ENCODE measurements around the gene UCK2. TPM values are rescaled to one million over a fixed set of nuclear protein-coding genes. Genes with fewer than 3 reads are reported as not detected.

The UCK2 gene
- total RNA-seq, 1 donor = 61.7 TPM

DNA sequence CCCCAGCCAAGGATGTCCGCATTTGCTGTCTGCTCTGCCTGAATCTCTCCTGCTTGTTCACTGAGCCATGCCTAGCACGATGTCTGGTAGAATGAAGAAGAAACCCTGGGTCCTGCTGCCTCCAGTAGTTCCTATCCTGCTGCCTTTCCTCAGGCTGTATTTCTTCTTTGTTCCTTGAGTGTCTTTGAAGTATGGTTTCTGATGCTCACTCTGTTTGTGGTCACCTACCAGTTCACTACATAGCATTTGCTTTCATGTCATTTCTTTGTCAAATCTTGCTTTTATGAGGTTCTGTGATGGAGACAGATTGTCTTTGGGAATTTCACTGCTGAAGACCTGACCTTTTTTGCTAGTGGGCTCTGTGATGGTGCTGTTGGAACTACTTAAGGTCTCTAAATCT is 5.9 kb downstream of the UCK2 start:
- TF ChIP-seq CTCF (IDR thresholded peaks at IDR 0.05; ENCODE audit: insufficient read depth, low read length) = no peak
- H3K4me3 ChIP-seq (ENCODE audit: low read depth, low read length) = no peak overlapping the region
- no peak for DNase-seq (ENCODE audit: low read depth)

DNA sequence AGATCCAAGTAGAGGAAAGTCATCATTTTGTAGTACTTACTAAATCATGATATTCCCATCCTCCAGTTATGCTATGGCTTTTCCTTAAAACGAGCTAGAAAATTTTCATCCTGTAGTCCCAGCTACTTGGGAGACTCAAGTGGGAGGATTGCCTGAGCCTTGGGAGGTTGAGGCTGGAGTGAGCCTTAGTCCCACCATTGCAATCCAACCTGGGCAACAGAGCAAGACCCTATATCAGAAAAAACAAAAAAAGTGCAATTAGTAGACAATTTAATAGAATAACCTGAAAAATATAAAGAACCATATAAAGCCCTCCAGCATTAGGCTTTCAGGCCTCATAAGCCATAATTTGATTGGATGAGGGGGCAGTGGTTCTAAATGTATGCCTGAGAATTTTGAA is 6.8 kb downstream of the UCK2 start:
- TF ChIP-seq CTCF (IDR thresholded peaks at IDR 0.05; ENCODE audit: insufficient read depth, low read length) = no peak
- no peak overlapping the region for H3K4me3 ChIP-seq (ENCODE audit: low read depth, low read length)
- DNase-seq (ENCODE audit: low read depth) = no peak

- H3K4me3 ChIP-seq (ENCODE audit: low read depth, low read length) = no peak overlapping the region
- no peak for TF ChIP-seq CTCF (IDR thresholded peaks at IDR 0.05; ENCODE audit: insufficient read depth, low read length)
- no peak for DNase-seq (ENCODE audit: low read depth)
These were observed 7.5 kb downstream of the UCK2 start for GRCh38 chr1:165834881-165835280.

DNA sequence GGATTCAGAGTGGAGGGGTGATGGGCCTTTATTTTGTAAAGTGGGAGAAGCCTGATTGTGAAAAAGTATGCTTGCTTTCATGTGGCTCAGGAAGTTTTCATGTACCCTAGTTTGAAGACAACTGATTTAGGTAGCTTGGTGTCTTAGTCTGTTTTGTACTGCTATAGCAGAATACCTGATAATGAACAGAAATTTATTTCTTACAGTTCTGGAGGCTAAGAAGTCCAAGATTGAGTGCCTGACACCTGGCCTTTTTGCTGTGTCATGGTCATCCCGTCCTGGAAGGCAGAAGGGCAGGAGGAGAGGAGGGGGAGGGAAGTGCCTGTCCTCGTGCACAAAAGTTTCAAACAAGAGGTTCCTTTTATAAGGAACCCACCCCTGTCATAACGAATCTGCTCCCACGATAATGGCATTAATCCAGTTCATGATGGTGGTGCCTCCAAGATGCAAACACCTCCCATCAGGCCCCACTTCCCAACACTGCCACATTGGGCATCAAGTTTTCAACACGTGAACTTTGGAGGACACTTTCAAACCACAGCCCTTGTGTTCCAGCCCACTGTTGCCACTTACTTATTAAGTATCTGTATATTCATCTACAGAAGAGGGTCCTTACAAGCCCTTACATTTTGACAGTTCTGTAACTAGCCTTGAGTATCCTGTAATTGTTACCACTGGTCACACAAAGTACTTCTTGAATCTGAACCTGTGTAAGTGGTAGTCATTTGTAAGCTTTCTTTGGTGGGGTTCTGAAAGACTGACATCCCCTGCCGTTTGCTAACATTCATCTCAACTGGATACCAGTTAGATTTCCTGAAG is 9.5 kb downstream of the UCK2 start:
- H3K4me3 ChIP-seq (ENCODE audit: low read depth, low read length) = no peak overlapping the region
- DNase-seq (ENCODE audit: low read depth) = no peak
- no peak for TF ChIP-seq CTCF (IDR thresholded peaks at IDR 0.05; ENCODE audit: insufficient read depth, low read length)

DNA sequence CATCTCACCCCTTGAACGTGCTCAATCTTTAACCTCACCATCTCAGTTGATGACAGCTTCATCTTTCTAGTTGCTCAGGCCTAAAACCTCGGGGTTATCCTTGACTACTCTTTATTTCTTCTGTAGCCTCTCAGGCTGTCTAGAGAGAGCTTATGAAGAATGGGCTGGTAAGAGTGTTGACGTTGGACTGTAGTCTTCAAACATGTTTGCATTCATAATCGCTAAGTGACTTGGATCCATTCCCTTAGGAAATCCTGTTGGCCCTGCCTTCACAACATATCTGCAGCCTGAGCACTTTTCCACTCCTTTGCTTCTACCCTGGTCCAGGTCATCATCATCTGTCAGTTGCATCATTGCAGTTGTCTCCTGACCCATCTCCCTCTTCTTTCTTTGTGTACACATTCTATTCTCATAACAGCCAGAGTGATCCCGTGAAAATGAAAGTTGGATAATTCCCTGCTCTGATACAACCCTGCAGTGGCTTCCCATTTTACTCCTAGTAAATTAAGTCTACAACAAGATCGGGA is 10.5 kb downstream of the UCK2 start:
- H3K4me3 ChIP-seq (ENCODE audit: low read depth, low read length) = no peak overlapping the region
- DNase-seq (ENCODE audit: low read depth) = peak; percentile 20
- TF ChIP-seq CTCF (IDR thresholded peaks at IDR 0.05; ENCODE audit: insufficient read depth, low read length) = no peak

DNA sequence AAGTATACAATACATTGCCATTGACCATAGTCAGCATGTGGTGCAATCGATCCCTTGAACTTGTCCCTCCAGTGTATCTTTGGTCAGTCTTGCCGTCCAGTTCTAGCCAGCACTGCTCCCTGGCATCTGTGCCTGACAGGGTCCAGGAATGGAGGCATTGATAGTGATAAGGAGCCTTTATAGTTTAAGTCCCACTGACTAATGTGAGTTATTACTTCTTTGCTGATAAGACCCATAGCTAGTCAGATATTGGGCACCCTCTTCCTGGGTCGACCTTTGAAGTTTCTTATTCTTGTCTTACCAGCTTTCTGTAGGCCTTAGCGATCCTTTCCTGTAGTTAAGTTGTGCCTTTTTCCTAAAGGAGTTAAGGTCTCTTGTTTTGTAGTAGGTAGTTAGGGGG is 13.0 kb downstream of the UCK2 start:
- TF ChIP-seq CTCF (IDR thresholded peaks at IDR 0.05; ENCODE audit: insufficient read depth, low read length) = no peak
- no peak for DNase-seq (ENCODE audit: low read depth)
- H3K4me3 ChIP-seq (ENCODE audit: low read depth, low read length) = no peak overlapping the region

All from fibroblast of the aortic adventitia (primary cell).